ENCODE measurements around the gene BMPR1B. TPM values are rescaled to one million over a fixed set of nuclear protein-coding genes. Genes with fewer than 3 reads are reported as not detected.

The BMPR1B gene
- total RNA-seq, 1 experiment from 2014 or later: 0.35 TPM

GRCh38 chr4:94767446-94767845 lies 9.7 kb downstream of the BMPR1B start:
- Histone ChIP-seq H4K20me1 (ENCODE audit: control insufficient read depth, insufficient read depth, insufficient read length) (no peaks in the 10 kb centered on the region), H2BK12ac (ENCODE audit: insufficient read length, low read depth, low read length) (no peak overlapping the region), H3K9ac (ENCODE audit: extremely low read depth, insufficient read length, low read length) (no peak overlapping the region), H3T11ph (ENCODE audit: low read length) (no peak overlapping the region), H3K4me1 (ENCODE audit: insufficient read depth, low read length) (no peaks in the 10 kb centered on the region), H2AK5ac (ENCODE audit: insufficient read length, low read length) (no peak overlapping the region), H3K4ac (ENCODE audit: low read depth, low read length) (no peak overlapping the region), H3K9me3 (ENCODE audit: control insufficient read depth, low read depth, low read length) (no peaks in the 10 kb centered on the region), H3K79me2 (ENCODE audit: insufficient read depth, low read length) (no peaks in the 10 kb centered on the region), H2BK20ac (ENCODE audit: low read depth, low read length, poor library complexity, severe bottlenecking) (no peak overlapping the region), H4K5ac (ENCODE audit: insufficient read length, low read depth, low read length) (no peak overlapping the region), H3K18ac (ENCODE audit: insufficient read length, low read depth, low read length) (no peak overlapping the region), H2BK15ac (ENCODE audit: low read depth, low read length) (no peak overlapping the region), H3K14ac (ENCODE audit: insufficient read depth, low read length) (no peak overlapping the region), H3K27ac (ENCODE audit: insufficient read length, low read depth, low read length) (no peak overlapping the region), H2AFZ (ENCODE audit: low read length) (no peak overlapping the region), H3K23me2 (ENCODE audit: insufficient read length, low read depth, low read length, poor library complexity, severe bottlenecking) (no peaks in the 10 kb centered on the region), H3K79me1 (ENCODE audit: insufficient read depth, low read depth, low read length, poor library complexity, severe bottlenecking) (no peaks in the 10 kb centered on the region), H3K23ac (ENCODE audit: insufficient read length, low read depth, low read length) (no peak overlapping the region), H4K8ac (replicated peaks; ENCODE audit: insufficient read length, low read depth, low read length) (no peak overlapping the region), H3K4me2 (ENCODE audit: insufficient read depth, insufficient read length, low read length) (no peak overlapping the region), H2BK5ac (ENCODE audit: insufficient read length, low read length) (no peak overlapping the region), H4K91ac (ENCODE audit: insufficient read length, low read depth, low read length) (no peak overlapping the region), H3K27me3 (ENCODE audit: insufficient read depth, low read length) (no peaks in the 10 kb centered on the region), H2BK120ac (ENCODE audit: low read depth, low read length, poor library complexity, severe bottlenecking) (no peak overlapping the region), H3K56ac (ENCODE audit: insufficient read length, low read depth, low read length) (no peak overlapping the region)
- no peaks in the 10 kb centered on the region for H3K27me3 Mint-ChIP-seq (ENCODE audit: low read depth)
- no peaks in the 10 kb centered on the region for H3K36me3 Mint-ChIP-seq (ENCODE audit: insufficient read depth in 1 of 3, low read depth in 3 of 3)
- TF ChIP-seq, protein P1, sequence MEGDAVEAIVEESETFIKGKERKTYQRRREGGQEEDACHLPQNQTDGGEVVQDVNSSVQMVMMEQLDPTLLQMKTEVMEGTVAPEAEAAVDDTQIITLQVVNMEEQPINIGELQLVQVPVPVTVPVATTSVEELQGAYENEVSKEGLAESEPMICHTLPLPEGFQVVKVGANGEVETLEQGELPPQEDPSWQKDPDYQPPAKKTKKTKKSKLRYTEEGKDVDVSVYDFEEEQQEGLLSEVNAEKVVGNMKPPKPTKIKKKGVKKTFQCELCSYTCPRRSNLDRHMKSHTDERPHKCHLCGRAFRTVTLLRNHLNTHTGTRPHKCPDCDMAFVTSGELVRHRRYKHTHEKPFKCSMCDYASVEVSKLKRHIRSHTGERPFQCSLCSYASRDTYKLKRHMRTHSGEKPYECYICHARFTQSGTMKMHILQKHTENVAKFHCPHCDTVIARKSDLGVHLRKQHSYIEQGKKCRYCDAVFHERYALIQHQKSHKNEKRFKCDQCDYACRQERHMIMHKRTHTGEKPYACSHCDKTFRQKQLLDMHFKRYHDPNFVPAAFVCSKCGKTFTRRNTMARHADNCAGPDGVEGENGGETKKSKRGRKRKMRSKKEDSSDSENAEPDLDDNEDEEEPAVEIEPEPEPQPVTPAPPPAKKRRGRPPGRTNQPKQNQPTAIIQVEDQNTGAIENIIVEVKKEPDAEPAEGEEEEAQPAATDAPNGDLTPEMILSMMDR (conservative IDR thresholded peaks at IDR 0.05): no peak
- WGBS (ENCODE audit: extremely low coverage, insufficient read length, low lambda C conversion rate): no CpG with 5 or more reads among the region's 1 CpG
- H3K4me1 Mint-ChIP-seq: 0 out of 4 replicates have a peak, but pooled peaks cover 0 to 2% of the 10 kb centered on the region in 2 experiments
- no peaks in the 10 kb centered on the region for H3K9me3 Mint-ChIP-seq
- no peak overlapping the region for H3K4me3 Mint-ChIP-seq
- no peak overlapping the region for H3K27ac Mint-ChIP-seq
- no peak for DNase-seq

All from H9 (cell line).